Epithelial cell of proximal tubule (primary cell): Measurements from ENCODE around the gene IFT20. TPM values are rescaled to one million over a fixed set of nuclear protein-coding genes. Genes with fewer than 3 reads are reported as not detected.

Experiments used
- DNase-seq: peaks from one replicate; pipeline ENCODE4 v3.0.0-alpha.2; 2011; ENCODE audit warnings: low read depth
- H3K4me3 ChIP-seq: 2 replicates; pipeline ENCODE4 v1.5.1; 2011; ENCODE audit warnings: low read depth, mild to moderate bottlenecking, low read length
- total RNA-seq: library from RNA; depleted of rRNA; stranded (reverse); fragments of >200 nt; gene quantifications from 2 replicates; pipeline ENCODE4 v1.2.3, GENCODE V29; 2015
- TF ChIP-seq, protein P1 (sequence below): conservative IDR thresholded peaks from 2 replicates; pipeline ENCODE4 v1.5.1; 2012; ENCODE audit warnings: low read depth, mild to moderate bottlenecking, low read length

IFT20 gene
- total RNA-seq, 1 donor from 2014 or later = 32.9 TPM

DNA sequence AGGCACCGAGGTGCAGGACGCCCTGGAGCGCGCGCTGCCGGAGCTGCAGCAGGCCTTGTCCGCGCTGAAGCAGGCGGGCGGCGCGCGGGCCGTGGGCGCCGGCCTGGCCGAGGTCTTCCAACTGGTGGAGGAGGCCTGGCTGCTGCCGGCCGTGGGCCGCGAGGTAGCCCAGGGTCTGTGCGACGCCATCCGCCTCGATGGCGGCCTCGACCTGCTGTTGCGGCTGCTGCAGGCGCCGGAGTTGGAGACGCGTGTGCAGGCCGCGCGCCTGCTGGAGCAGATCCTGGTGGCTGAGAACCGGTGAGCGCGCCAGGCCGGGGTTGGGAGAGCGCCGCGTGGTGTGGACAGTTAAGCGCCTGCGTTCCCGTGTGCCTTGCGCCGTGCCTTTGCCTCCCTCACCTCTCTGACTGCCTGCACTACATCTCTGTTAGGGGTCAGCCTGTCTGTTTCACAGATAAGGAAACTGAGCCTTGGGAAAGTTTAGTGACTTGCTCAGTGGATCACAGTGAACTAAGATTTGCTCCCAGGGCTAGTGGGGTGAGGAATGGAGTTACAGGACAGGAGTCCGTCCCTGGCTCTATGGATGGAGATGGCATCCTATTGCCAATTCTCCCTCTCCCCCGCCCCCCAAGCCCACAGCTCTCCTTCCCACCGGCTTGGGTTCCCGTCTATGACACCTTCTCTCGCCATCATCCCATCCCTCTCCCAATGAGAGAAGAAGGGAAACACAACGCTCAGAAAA is 37.1 kb upstream of the IFT20 start:
- no peak overlapping the region for H3K4me3 ChIP-seq
- no peak for DNase-seq
- TF ChIP-seq, protein P1, sequence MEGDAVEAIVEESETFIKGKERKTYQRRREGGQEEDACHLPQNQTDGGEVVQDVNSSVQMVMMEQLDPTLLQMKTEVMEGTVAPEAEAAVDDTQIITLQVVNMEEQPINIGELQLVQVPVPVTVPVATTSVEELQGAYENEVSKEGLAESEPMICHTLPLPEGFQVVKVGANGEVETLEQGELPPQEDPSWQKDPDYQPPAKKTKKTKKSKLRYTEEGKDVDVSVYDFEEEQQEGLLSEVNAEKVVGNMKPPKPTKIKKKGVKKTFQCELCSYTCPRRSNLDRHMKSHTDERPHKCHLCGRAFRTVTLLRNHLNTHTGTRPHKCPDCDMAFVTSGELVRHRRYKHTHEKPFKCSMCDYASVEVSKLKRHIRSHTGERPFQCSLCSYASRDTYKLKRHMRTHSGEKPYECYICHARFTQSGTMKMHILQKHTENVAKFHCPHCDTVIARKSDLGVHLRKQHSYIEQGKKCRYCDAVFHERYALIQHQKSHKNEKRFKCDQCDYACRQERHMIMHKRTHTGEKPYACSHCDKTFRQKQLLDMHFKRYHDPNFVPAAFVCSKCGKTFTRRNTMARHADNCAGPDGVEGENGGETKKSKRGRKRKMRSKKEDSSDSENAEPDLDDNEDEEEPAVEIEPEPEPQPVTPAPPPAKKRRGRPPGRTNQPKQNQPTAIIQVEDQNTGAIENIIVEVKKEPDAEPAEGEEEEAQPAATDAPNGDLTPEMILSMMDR = no peak

DNA sequence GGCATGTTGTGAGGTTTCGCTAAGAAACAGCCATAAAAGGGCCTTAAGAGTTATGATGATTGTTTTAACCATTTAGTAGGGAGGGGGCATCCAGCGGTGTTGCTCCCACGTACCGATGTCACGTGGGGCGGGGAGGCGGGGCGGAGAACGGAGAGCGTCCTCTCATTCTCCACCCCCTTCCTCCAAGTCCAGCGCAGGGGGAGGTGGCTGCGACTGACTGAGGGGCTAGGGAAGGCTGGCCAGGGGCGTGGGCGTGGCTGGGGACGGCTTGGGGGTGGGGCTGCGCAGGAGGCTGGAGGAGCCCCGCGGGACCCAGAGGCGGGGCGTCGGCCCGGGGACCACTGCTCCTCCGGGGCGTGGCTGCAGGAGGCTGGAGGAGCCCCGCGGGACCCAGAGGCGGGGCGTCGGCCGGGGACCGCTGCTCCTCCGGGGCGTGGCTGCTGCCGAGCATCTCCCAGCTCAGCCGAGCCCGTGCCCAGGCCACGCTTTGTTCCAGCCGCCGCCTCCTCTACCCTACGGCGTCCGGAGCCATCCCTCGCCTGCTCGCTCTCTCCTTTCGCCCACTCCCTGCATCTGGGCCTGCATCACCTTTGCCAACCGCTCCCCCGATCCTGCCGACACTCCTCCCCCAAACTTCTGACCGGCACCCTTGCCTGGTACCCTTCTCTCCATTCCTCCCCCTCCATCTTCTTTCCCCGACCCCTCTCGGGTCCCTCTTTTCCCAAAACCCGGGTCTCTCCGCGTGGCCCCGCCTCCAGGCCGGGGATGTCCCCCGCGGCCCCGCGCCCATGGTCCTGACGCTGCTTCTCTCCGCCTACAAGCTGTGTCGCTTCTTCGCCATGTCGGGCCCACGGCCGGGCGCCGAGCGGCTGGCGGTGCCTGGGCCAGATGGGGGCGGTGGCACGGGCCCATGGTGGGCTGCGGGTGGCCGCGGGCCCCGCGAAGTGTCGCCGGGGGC is 36.3 kb upstream of the IFT20 start, which contains the start of gene SARM1:
Gene SARM1 (plus strand): TSS at position 450 of the 958 bp plus-strand sequence. CDS start 339 bp downstream, at position 789.
- TF ChIP-seq, protein P1 = no peak
- DNase-seq = no peak
- no peak within 1 kb of the TSS for H3K4me3 ChIP-seq

DNA sequence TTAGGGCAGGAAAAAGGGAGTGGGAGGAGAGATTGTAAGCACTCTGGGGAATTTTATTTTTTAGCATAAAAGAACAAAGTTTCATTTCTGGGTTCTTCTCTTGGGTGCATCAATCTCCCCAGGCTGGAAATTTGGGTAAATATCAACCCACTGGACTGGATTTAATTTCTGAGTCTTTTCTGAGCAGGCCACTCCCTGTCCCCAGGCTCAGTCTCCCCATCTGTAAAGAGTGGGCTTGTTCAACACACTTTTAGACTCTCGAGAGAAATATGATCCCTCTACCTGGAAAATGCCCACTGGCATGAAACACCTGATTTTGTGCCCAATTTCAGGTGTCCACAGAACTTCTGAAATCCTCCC is 35.5 kb upstream of the IFT20 start:
- H3K4me3 ChIP-seq = no peak overlapping the region
- DNase-seq = no peak
- TF ChIP-seq, protein P1 = no peak

DNA sequence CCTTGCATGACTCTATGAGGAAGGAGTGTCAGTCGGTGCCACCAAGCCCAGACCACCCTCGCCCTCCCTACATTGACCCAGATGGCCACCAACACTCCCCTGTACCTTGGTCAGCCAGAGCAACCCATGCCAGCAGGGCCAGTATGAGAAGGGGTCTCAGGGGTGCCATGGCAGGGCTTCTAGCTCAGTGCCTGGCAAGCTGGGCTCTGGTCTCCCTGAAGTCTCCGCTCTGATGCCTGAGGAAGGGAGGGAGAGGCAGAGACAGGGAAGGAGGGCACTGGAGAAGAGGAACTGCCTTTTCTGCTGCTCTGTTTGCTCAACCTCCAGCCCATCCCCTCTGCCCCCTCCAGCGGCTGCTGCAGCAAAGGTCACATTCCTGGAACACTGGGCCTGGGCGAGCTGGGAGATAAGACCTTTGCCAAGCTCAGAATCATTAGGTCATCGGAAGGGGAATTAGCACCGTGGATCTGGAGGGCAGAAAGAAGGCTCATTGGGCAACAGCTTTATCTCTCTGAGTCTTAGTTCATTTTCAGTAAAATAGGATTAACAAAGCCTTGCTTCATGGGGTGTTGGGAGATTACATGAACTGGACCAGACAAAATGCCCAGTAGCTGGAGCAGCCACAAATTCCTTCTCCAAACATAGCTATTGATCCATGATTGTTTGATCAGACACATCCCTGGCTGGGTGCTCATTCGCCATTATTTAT is 34.9 kb upstream of the IFT20 start, which contains the start of gene VTN:
Gene VTN (minus strand): TSS at position 273 of the 709 bp plus-strand sequence. CDS start 104 bp downstream, at position 169.
- TF ChIP-seq, protein P1 = no peak
- DNase-seq = no peak
- H3K4me3 ChIP-seq = no peak within 1 kb of the TSS

DNA sequence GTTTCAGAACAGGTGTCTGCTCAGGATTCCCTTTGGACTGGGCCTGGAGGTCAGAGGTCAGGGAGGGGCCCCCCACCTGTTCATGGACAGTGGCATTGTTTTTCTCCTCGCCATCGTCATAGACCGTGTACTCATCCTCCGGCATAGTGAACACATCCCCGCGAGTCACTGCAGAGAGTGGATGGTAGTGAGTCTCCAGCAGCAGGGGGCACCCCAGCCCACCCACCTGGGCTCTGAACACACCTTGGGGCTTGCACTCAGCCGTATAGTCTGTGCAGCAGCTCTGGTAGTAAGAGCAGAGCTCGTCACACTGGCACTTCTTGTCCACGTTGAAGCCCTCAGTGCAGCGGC is 34.4 kb upstream of the IFT20 start:
- H3K4me3 ChIP-seq = no peak overlapping the region
- DNase-seq = no peak
- TF ChIP-seq, protein P1 = no peak

DNA sequence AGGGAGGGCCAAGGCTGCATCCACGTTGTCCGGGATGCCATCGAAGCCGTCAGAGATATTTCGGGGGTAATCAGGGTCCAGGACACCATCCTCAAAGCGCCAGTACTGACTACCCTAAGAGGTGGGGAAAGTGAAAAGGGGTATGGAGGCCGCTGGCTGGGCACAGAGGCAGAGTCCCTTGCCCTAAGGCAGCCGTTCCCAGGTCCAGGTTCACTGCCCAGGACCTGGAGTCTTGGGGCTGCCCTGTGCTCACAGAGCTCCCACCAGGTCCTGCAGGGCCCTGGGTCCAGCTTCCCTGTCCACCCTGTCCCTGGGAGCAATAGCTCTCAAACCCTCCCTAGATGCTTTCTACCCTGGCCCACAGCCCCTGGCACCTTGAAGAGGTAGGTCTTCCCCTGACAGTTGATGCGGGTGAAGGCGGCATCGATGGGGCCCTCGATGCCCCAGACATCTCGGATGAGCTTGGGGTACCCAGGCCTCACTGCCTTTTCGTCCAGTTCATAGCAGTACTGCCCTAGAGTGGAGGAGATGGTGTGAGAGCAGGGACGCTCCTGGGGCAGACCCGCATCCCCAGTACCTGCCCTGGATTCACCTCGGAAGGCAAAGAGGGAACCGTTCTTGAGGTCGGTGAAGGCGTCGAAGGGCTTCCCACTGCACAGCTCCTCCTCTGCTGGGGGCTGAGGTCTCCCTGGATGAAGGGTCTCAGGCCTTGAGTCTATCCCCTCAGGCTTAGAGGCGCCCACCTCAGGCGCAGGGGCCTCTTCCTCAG is 33.8 kb upstream of the IFT20 start:
- no peak overlapping the region for H3K4me3 ChIP-seq
- TF ChIP-seq, protein P1 = no peak
- no peak for DNase-seq
